Transverse colon (tissue), 4 donors: Measurements from ENCODE around the gene CCL2.

Source experiments
- CTCF ChIP-seq, 5 experiments: fragments of 200-600 bp in 3 of 5; fragments of 450-650 bp in 2 of 5; sonication (generic) in 3 of 5; IDR thresholded peaks; 1 replicate in 2 of 5; 2 replicates in 3 of 5; pipeline ENCODE4 v1.5.1; 2016 to 2017; ENCODE audit warnings: antibody characterized with exemption in 5 of 5, inconsistent platforms in 3 of 5, mild to moderate bottlenecking in 2 of 5, moderate library complexity in 1 of 5
- EP300 ChIP-seq: sonication (generic); formaldehyde crosslinking; IDR thresholded peaks from one replicate; pipeline ENCODE4 v1.6.1; 2017; ENCODE audit warnings: antibody characterized with exemption, low read depth
- POLR2A ChIP-seq: fragments of 450-650 bp; IDR thresholded peaks from one replicate; pipeline ENCODE4 v1.6.1; 2016; ENCODE audit warnings: antibody characterized with exemption, mild to moderate bottlenecking, moderate library complexity
- POLR2AphosphoS5 ChIP-seq, 3 donors: sonication (generic); formaldehyde crosslinking; IDR thresholded peaks; one replicate each; pipeline ENCODE4 v1.6.1; 2016; ENCODE audit warnings: antibody characterized with exemption in 3 of 3

GRCh38 chr17:34254651-34255380, at the start of gene CCL2:
- TF ChIP-seq POLR2A = peak; percentile 56
- TF ChIP-seq POLR2AphosphoS5 (IDR thresholded peaks at IDR 0.05) = peak; percentile 59 to 70 (median 59)
- no peak for TF ChIP-seq CTCF (IDR thresholded peaks at IDR 0.05)
- no peak for TF ChIP-seq EP300
